Chondrocyte (in vitro differentiated cells): ENCODE data around the gene CWH43. TPM values are rescaled to one million over a fixed set of nuclear protein-coding genes. Genes with fewer than 3 reads are reported as not detected.

Experiments used
- DNase-seq: peaks from one replicate; pipeline ENCODE4 v3.0.0; 2021; ENCODE audit warnings: mixed read lengths, low spot score
- H3K27ac Mint-ChIP-seq: one replicate; pipeline ENCODE4 v1.8.0; 2021; ENCODE audit warnings: mild to moderate bottlenecking, moderate library complexity, mixed read lengths; ENCODE audit not compliant: unreplicated experiment
- H3K27me3 Mint-ChIP-seq: 2 replicates; pipeline ENCODE4 v1.8.0; 2021; ENCODE audit warnings: low read depth, mixed read lengths
- H3K36me3 Mint-ChIP-seq: 2 replicates; pipeline ENCODE4 v1.8.0; 2021; ENCODE audit warnings: low read depth, mixed read lengths
- H3K4me1 Mint-ChIP-seq: 2 replicates; pipeline ENCODE4 v1.8.0; 2021; ENCODE audit warnings: low read depth, mild to moderate bottlenecking, mixed read lengths
- H3K4me3 Mint-ChIP-seq: one replicate; pipeline ENCODE4 v1.8.0; 2021; ENCODE audit warnings: mild to moderate bottlenecking, moderate library complexity, mixed read lengths; ENCODE audit not compliant: unreplicated experiment
- H3K9me3 Mint-ChIP-seq: 2 replicates; pipeline ENCODE4 v1.8.0; 2021; ENCODE audit warnings: low read depth, mixed read lengths
- CTCF ChIP-seq: fragments of 200-600 bp; sonication (generic); IDR thresholded peaks from 2 replicates; pipeline ENCODE4 v1.5.0; 2021; ENCODE audit warnings: antibody characterized with exemption, mild to moderate bottlenecking, moderate library complexity
- total RNA-seq: library from RNA; stranded (reverse); gene quantifications from 3 replicates; pipeline ENCODE4 v1.2.1, GENCODE V29; 2021

Gene CWH43
- total RNA-seq, 1 donor from 2014 or later: not detected

DNA sequence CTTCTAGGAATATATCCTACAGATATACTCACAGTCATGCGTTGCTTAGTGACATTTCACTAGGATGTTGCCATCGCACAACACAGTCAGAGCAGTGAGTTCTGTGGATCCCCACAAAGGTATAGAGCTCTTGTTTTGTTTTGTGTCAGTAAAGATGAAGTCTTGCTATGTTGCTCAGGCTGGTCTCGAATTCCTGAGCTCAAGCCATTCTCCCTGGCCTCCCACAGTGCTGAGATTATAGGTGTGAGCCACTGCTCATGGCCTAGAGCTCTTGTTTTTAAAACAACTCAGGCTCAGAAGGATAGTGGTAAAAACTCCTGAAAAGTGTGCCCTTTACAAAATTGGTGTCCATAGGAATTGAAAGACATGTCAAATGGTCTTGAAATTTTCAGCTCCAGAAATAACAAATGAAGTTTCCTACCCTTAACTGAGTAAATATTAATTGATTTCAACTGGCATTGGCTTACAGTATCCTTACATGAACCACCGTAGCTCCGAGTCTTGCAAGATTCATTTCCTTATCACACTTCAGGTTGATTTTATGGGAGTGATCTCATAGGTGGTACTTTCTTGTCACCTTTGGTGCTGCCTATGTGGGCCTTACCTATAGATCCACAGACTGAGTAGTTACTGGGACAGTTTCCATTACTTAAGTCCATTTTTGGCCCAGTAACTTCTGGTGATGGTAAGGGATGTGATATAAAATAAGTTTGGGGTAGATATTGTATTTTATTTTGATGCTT, 3.6 kb downstream of the CWH43 start:
- no peak for DNase-seq
- no peak overlapping the region for H3K4me3 Mint-ChIP-seq
- H3K9me3 Mint-ChIP-seq: peaks cover 9% of the 10 kb centered on the region
- no peak overlapping the region for H3K27ac Mint-ChIP-seq
- H3K36me3 Mint-ChIP-seq: no peaks in the 10 kb centered on the region
- H3K27me3 Mint-ChIP-seq: peaks cover 69% of the 10 kb centered on the region
- TF ChIP-seq CTCF: no peak
- H3K4me1 Mint-ChIP-seq: no peaks in the 10 kb centered on the region

GRCh38 chr4:48991357-48991756, 5.3 kb downstream of the CWH43 start:
- peaks cover 70% of the 10 kb centered on the region for H3K27me3 Mint-ChIP-seq
- DNase-seq: no peak
- H3K4me3 Mint-ChIP-seq: no peak overlapping the region
- no peak for TF ChIP-seq CTCF
- no peaks in the 10 kb centered on the region for H3K4me1 Mint-ChIP-seq
- no peaks in the 10 kb centered on the region for H3K36me3 Mint-ChIP-seq
- H3K9me3 Mint-ChIP-seq: peaks cover 9% of the 10 kb centered on the region
- no peak overlapping the region for H3K27ac Mint-ChIP-seq

DNA sequence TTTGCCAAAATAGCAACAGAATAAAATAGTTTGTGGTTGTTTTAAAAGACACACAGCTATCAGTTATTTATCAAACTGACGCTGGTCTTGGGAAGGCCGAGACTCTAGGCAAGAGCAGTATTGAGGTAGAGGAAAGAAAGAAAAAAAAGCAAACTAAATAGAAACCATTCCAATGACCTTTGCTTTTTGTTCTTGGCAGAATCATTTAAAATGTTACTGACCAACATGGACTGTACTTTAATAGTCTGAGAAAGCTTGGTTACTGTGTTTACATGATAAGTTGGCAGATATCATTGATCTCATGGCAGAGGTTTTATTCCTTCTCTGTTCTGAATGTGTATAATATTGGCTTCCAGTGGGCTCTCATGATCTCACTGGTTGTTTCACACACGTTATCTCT, 11.9 kb downstream of the CWH43 start:
- no peak for TF ChIP-seq CTCF
- Mint-ChIP-seq H3K27me3 (peaks cover 30% of the 10 kb centered on the region), H3K4me3 (no peak overlapping the region), H3K27ac (no peak overlapping the region), H3K4me1 (no peaks in the 10 kb centered on the region), H3K9me3 (no peaks in the 10 kb centered on the region), H3K36me3 (no peaks in the 10 kb centered on the region)
- DNase-seq: no peak

- H3K4me3 Mint-ChIP-seq: no peak overlapping the region
- H3K4me1 Mint-ChIP-seq: no peaks in the 10 kb centered on the region
- TF ChIP-seq CTCF: no peak
- no peak for DNase-seq
- H3K36me3 Mint-ChIP-seq: no peaks in the 10 kb centered on the region
- no peak overlapping the region for H3K27ac Mint-ChIP-seq
- H3K27me3 Mint-ChIP-seq: peaks cover 26% of the 10 kb centered on the region
- no peaks in the 10 kb centered on the region for H3K9me3 Mint-ChIP-seq
Observed at GRCh38 chr4:48998440-48998839, 12.4 kb downstream of the CWH43 start.

GRCh38 chr4:49000806-49001205, 14.7 kb downstream of the CWH43 start:
- no peak for TF ChIP-seq CTCF
- Mint-ChIP-seq H3K27ac (no peak overlapping the region), H3K36me3 (no peaks in the 10 kb centered on the region), H3K9me3 (no peaks in the 10 kb centered on the region), H3K4me3 (no peak overlapping the region), H3K4me1 (no peaks in the 10 kb centered on the region), H3K27me3 (peaks cover 23% of the 10 kb centered on the region)
- DNase-seq: no peak
